GM23248 (cell line): ENCODE data around the gene MBTPS1.

ENCODE experiments used
- EZH2 ChIP-seq: fragments of 200-600 bp; sonication (generic); IDR thresholded peaks from 2 replicates; pipeline ENCODE4 v1.6.1; 2018; ENCODE audit warnings: antibody characterized with exemption, mild to moderate bottlenecking; ENCODE audit not compliant: insufficient read depth, poor library complexity, severe bottlenecking
- EZH2phosphoT487 ChIP-seq: fragments of 200-600 bp; sonication (generic); IDR thresholded peaks from 2 replicates; pipeline ENCODE4 v1.6.1; 2018; ENCODE audit warnings: antibody characterized with exemption, moderate library complexity, mild to moderate bottlenecking, low read depth; ENCODE audit not compliant: insufficient read depth

- TF ChIP-seq EZH2 (no peak), EZH2phosphoT487 (no peak)
Observed at GRCh38 chr16:84055801-84056634, 60.7 kb downstream of the MBTPS1 start.
